Panc1 (cell line): Measurements from ENCODE around the gene ZNF385C. TPM values are rescaled to one million over a fixed set of nuclear protein-coding genes. Genes with fewer than 3 reads are reported as not detected.

ENCODE experiments used
- ATAC-seq: fragments of 200-7000 bp; cut with Tn5 transposase; 2 replicates; pipeline ENCODE4 v1.9.1; 2020; ENCODE audit warnings: mild to moderate bottlenecking, moderate library complexity
- BruUV-seq: library from RNA; stranded (reverse); fragments of 400-500 nt; replicated peaks from 2 replicates; lab custom pipeline; 2021; lab: Mats Ljungman, UMichigan
- CTCF ChIA-PET: fragments of 300-600 bp; sonication (Branson Sonifier 250); formaldehyde crosslinking; loops from one replicate; lab custom pipeline; 2022; ENCODE audit warnings: antibody characterized with exemption; lab: Charles Lee
- POLR2A ChIA-PET: fragments of 300-600 bp; sonication (Branson Sonifier 250); formaldehyde crosslinking; loops from one replicate; lab custom pipeline; 2022; ENCODE audit warnings: antibody characterized with exemption; lab: Charles Lee
- DNase-seq: peaks from one replicate; pipeline ENCODE4 v3.0.0-alpha.2; 2010; ENCODE audit warnings: low read depth, low spot score
- H3K27ac ChIP-seq: 2 replicates; pipeline ENCODE4 v1.5.1; 2011; ENCODE audit warnings: mild to moderate bottlenecking, low read length, inconsistent platforms
- H3K27me3 ChIP-seq: fragments of 200-500 bp; sonication (Bioruptor generic); 2 replicates; pipeline ENCODE4 v1.6.0; 2014; ENCODE audit warnings: low read length, inconsistent platforms; ENCODE audit not compliant: control insufficient read depth, insufficient read depth
- H3K36me3 ChIP-seq: fragments of 200-500 bp; sonication (Bioruptor generic); 2 replicates; pipeline ENCODE4 v1.5.1; 2014; ENCODE audit warnings: inconsistent platforms, mild to moderate bottlenecking, low read length, moderate library complexity; ENCODE audit not compliant: control insufficient read depth, insufficient read depth
- H3K4me1 ChIP-seq: 2 replicates; pipeline ENCODE4 v1.5.1; 2011; ENCODE audit warnings: inconsistent platforms, mild to moderate bottlenecking, low read length, moderate library complexity; ENCODE audit not compliant: control insufficient read depth, insufficient read depth
- H3K4me3 ChIP-seq, 2 experiments: 2 replicates each; pipeline ENCODE4 v1.5.1; 2011 to 2012; ENCODE audit warnings: low read depth in 2 of 2, low read length in 2 of 2, mild to moderate bottlenecking in 2 of 2, inconsistent platforms in 1 of 2, moderate library complexity in 1 of 2
- H3K9me3 ChIP-seq: fragments of 200-500 bp; sonication (Bioruptor generic); 2 replicates; pipeline ENCODE4 v1.5.1; 2014; ENCODE audit warnings: low read depth, mild to moderate bottlenecking, inconsistent platforms, low read length, moderate library complexity; ENCODE audit not compliant: control insufficient read depth, insufficient read depth
- POLR2AphosphoS5 ChIP-seq: IDR thresholded peaks from 2 replicates; pipeline ENCODE4 v1.6.1; 2012; ENCODE audit warnings: mild to moderate bottlenecking, low read depth, low read length, moderate library complexity
- SIN3A ChIP-seq: IDR thresholded peaks from 2 replicates; pipeline ENCODE4 v1.6.1; 2012; ENCODE audit warnings: low read depth, mild to moderate bottlenecking, low read length, moderate library complexity, borderline replicate concordance; ENCODE audit not compliant: insufficient read depth
- TCF7L2 ChIP-seq: IDR thresholded peaks from 2 replicates; pipeline ENCODE4 v1.6.1; 2011; ENCODE audit warnings: mild to moderate bottlenecking, low read depth, low read length, inconsistent platforms
- in situ Hi-C: cut with HindIII; loops from 2 replicates; pipeline ENCODE4 v1.10.0; 2016; ENCODE audit warnings: low sequenced_read_pairs, low pct_unique_long_range_greater_than_20kb
- intact Hi-C: fragments of 100-400 bp; cut with micrococcal nuclease; formaldehyde crosslinking; loops from one replicate; pipeline ENCODE4 v1.10.0; 2022; ENCODE audit not compliant: unreplicated experiment
- total RNA-seq: library from RNA; stranded (reverse); gene quantifications from one replicate; pipeline ENCODE4 v1.2.1, GENCODE V29; 2021; ENCODE audit not compliant: unreplicated experiment
- TF ChIP-seq, protein P1 (sequence below), 2 experiments: IDR thresholded peaks; 2 replicates each; pipeline ENCODE4 v1.6.1; 2011 to 2012; ENCODE audit warnings: low read depth in 2 of 2, control low read depth in 1 of 2, low read length in 1 of 2, mild to moderate bottlenecking in 1 of 2, moderate library complexity in 1 of 2; ENCODE audit not compliant: insufficient read depth in 1 of 2
- TF ChIP-seq, protein P2 (sequence below): fragments of 450-650 bp; IDR thresholded peaks from 2 replicates; pipeline ENCODE4 v1.5.1; 2017; ENCODE audit warnings: mild to moderate bottlenecking

Gene ZNF385C
- total RNA-seq, 1 experiment from 2014 or later, result 0.21 TPM

DNA sequence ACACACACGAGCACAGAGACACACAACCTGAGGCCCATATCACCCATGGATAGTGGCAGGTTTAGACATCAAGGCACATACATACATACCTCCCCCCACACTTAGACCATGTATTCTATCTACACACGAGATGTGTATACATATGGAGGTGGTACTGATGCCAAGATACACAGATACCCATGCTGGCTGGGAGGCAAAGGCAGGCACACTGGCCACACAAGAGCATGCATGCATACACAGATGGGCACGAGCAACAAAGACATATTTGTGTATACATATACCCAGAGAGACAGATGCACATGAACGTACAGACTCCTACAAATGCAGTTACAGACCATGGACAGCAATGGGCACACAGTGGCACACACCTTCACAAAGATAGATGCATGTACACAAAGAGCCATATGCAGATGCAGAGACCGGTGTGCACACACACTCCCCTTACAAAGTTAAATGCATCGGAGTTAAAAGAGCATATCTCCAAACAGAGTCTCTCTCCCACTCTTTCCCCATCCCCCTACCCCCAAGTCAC lies 45.9 kb downstream of the ZNF385C start:
- Histone ChIP-seq H3K27ac (no peak overlapping the region), H3K27me3 (no peaks in the 10 kb centered on the region), H3K9me3 (no peaks in the 10 kb centered on the region), H3K4me3 (no peak overlapping the region), H3K4me1 (peaks cover 2% of the 10 kb centered on the region; the same call in 1 of the 2 replicates), H3K36me3 (no peaks in the 10 kb centered on the region)
- intact Hi-C loops (no loop called here), in situ Hi-C loops (no loop called here)
- no peak for ATAC-seq
- BruUV-seq, result no TSS peak
- no peak for TF ChIP-seq POLR2AphosphoS5
- TF ChIP-seq SIN3A, result no peak
- no peak for TF ChIP-seq TCF7L2
- TF ChIP-seq, protein P1, sequence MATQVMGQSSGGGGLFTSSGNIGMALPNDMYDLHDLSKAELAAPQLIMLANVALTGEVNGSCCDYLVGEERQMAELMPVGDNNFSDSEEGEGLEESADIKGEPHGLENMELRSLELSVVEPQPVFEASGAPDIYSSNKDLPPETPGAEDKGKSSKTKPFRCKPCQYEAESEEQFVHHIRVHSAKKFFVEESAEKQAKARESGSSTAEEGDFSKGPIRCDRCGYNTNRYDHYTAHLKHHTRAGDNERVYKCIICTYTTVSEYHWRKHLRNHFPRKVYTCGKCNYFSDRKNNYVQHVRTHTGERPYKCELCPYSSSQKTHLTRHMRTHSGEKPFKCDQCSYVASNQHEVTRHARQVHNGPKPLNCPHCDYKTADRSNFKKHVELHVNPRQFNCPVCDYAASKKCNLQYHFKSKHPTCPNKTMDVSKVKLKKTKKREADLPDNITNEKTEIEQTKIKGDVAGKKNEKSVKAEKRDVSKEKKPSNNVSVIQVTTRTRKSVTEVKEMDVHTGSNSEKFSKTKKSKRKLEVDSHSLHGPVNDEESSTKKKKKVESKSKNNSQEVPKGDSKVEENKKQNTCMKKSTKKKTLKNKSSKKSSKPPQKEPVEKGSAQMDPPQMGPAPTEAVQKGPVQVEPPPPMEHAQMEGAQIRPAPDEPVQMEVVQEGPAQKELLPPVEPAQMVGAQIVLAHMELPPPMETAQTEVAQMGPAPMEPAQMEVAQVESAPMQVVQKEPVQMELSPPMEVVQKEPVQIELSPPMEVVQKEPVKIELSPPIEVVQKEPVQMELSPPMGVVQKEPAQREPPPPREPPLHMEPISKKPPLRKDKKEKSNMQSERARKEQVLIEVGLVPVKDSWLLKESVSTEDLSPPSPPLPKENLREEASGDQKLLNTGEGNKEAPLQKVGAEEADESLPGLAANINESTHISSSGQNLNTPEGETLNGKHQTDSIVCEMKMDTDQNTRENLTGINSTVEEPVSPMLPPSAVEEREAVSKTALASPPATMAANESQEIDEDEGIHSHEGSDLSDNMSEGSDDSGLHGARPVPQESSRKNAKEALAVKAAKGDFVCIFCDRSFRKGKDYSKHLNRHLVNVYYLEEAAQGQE (IDR thresholded peaks at IDR 0.05; ENCODE audit: insufficient read depth in 1 of 2, low read depth in 2 of 2, low read length in 1 of 2), result no peak
- TF ChIP-seq, protein P2, sequence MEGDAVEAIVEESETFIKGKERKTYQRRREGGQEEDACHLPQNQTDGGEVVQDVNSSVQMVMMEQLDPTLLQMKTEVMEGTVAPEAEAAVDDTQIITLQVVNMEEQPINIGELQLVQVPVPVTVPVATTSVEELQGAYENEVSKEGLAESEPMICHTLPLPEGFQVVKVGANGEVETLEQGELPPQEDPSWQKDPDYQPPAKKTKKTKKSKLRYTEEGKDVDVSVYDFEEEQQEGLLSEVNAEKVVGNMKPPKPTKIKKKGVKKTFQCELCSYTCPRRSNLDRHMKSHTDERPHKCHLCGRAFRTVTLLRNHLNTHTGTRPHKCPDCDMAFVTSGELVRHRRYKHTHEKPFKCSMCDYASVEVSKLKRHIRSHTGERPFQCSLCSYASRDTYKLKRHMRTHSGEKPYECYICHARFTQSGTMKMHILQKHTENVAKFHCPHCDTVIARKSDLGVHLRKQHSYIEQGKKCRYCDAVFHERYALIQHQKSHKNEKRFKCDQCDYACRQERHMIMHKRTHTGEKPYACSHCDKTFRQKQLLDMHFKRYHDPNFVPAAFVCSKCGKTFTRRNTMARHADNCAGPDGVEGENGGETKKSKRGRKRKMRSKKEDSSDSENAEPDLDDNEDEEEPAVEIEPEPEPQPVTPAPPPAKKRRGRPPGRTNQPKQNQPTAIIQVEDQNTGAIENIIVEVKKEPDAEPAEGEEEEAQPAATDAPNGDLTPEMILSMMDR, result no peak
- ChIA-PET POLR2A (no interaction called here), CTCF (no interaction called here)
- DNase-seq, result no peak

DNA sequence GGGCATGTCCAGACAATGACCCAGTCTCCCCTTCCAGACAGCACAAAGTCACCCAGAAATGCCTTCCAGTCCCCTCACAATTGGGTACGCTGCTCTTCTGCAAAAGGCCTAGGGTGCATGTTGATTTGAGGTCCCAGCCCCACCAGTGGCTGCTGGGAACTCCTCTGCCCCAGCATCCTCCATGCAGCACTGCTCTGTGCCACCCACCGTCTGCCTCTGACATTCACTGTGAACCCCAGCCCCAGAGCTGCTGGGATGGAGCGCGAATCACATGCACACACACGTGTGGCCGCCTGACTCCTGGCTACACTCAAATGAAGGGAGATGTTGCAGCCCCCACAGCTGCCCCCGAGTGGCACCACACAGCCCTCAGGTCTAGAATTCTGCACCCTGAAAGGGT lies 46.6 kb downstream of the ZNF385C start:
- no TSS peak for BruUV-seq
- in situ Hi-C loops, result no loop called here
- CTCF ChIA-PET, result interaction anchor here (0.7 kb wide), 2 partner anchors 18 to 647 kb away, joined by 3 read pairs; no protein-coding TSS in a partner anchor
- POLR2A ChIA-PET, result no interaction called here
- intact Hi-C loops, result no loop called here
- DNase-seq (no peak), ATAC-seq (no peak)
- Histone ChIP-seq H3K4me3 (no peak overlapping the region), H3K36me3 (no peaks in the 10 kb centered on the region), H3K4me1 (peaks cover 2% of the 10 kb centered on the region; the same call in 1 of the 2 replicates), H3K27ac (no peak overlapping the region), H3K9me3 (no peaks in the 10 kb centered on the region), H3K27me3 (no peaks in the 10 kb centered on the region)
- TF ChIP-seq, protein P1 (IDR thresholded peaks at IDR 0.05; ENCODE audit: insufficient read depth in 1 of 2, low read depth in 2 of 2, low read length in 1 of 2), result no peak
- TF ChIP-seq, protein P2, result no peak
- TF ChIP-seq SIN3A (no peak), POLR2AphosphoS5 (no peak), TCF7L2 (no peak)
